ENCODE results near the gene SNX5.

SNX5 gene

DNA sequence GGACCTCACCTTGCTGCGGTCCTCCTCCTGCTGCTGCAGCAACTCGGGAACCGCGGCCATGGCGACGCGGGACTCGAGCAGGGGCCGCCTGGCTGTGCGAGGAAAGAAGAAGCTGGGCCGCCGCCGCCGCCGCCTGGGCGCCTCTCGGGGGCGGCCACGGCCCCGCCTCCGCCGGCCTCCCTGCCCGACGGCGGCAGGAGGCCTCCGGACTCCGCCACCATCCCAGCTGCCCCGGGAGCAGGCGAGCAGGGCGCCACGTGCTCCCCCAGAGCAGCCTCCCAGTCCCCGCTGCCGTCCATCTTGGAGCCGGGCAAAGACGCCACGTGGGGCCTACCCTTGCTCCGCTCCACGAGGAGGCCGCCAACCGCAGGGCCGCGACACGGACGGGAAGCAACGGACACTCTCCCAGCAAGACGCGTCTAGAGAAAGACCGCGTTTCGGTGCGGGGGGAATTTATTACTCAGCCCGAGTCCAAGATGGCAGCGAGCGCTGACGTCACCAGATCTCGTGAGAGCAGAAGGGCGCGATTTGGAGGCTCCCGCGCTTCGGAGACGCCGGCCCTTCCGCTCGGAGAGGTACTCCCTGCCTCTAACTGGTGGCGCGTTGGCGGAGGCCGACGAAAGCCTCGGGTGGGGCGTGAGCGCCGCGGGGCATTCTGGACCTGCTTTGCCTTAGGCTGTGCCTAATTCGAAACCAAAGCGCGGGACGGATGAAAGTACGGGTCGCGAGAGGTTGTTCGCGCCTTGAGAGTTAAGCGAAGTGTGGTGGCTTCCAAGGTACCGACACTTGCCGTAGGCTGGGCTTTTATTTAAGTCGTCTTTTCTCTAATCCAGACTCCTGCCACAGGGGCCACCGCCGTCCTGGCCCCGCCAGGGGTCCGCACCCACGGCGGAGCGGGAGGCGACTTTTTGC is at the start of gene SNX5, which contains the start of gene MGME1:
SNX5 (minus strand) TSS at position 429 of the 912 bp plus-strand sequence; CDS start at position 60, 369 bp downstream.
MGME1 (plus strand) TSS at position 653 of the 912 bp plus-strand sequence. CDS start 842 bp downstream, outside the sequence.
- DNase-seq (ENCODE audit: low read depth): peak; percentile 99

DNA sequence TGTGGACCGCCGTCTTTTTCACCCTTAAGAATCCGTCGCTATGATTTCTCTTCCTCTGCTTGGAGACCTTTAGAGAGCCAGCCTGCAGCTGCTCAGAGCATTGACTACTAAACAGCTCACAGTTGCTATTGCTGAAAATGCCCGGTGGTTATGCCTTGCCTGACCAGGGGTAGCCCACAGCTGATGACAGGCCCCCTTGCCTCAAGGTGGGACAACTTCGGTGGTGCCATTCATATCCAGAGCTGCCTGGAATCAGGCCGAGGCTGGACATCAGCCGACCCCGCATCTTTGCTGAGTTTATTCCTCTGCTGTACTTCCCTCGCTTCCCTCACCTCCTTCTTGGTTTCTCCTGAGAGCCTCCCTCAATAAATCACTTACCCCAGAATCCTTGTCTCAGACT is 49.5 kb upstream of the SNX5 start:
- no peak for DNase-seq (ENCODE audit: low read depth)

DNA sequence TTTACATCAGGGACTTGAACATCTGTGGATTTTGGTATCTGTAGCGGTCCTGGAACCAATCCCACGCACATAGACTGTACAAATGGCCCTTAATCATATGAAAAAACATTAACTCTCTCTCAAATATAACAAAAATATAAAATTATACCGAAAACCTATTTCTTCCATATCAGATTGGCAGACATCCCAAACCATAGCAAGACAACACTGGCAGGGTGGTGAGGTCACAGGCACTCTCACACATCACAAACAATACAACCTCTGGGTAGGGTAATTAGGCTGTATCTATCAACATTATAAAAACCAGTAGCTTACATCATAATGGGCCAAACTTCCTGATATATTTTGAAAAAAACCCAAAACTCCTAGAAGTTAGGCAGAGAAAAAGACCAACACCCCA is 48.2 kb upstream of the SNX5 start:
- DNase-seq (ENCODE audit: low read depth): no peak

DNA sequence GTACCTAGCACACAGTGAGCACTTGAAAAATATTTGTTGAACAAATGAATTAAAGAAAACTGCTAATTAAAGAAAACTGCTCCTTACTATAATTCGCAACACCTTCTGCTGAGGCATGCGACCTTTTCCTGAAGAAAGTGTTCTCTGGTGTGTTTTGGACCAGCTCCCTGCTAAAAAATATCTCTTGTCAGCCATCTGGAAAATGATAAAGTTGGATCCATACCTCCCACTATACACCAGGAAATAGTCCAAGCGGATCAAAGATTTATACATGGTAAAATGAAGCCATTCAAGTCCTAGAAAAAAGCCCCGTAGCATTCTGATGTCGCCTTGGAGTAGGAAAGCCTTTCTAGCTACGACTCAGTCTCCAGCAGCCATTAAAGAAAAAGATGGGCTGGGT is 45.8 kb upstream of the SNX5 start:
- no peak for DNase-seq (ENCODE audit: low read depth)

DNA sequence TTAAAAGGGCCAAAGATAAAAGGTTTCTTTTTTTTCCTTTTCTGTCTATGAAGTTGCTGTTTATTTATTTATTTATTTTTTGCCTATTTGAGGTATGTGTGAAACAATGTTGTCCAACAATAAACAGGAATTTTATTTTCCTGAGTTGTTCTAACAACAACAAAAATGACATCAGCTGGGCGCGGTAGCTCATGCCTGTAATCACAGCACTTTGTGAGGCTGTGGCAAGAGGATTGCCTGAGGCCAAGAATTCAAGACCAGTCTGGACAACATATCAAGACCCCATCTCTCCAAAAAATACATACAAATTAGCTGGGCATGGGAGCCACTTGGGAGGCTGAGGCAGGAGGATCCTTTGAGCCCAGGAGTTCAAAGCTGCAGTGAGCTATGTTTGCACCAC is 44.3 kb upstream of the SNX5 start:
- no peak for DNase-seq (ENCODE audit: low read depth)

DNA sequence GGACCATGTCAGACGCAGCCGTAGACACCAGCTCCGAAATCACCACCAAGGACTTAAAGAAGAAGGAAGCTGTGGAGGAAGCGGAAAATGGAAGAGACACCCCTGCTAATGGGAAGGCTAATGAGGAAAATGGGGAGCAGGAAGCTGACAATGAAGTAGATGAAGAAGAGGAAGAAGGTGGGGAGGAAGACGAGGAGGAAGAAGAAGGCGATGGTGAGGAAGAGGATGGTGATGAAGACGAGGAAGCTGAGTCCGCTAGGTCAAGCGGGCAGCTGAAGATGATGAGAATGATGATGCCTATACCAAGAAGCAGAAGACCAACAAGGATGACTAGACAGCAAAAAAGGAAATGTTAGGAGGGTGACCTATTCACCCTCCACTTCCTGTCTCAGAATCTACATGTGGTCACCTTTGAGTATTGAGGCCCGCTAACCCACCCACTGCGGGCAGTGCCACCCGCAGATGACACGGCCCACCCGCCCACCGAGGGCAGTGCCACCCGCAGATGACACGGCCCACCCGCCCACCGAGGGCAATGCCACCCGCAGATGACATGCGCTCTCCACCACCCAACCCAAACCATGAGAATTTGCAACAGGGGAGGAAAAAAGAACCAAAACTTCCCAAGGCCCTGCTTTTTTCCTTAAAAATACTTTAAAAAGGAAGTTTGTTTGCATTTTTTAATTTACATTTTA is 43.5 kb upstream of the SNX5 start:
- no peak for DNase-seq (ENCODE audit: low read depth)

DNA sequence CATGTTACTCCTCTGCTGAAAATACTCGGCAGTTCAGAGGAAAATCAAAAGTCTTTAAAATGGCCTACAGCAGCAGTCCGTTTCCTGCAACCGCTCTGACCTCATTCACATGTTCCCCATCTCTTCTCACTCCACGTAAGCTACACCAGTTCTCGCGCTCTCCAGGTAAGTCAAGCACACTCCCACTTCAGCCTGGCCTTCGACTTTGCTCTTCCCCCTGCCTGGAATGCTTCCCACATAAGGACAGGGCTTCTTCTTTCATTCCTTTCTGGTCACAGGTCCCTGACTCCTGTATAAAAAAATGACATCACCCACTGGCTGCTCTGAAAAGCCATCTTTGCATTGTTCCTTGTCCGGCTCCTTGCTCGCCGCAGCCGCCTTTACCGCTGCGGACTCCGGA is 42.9 kb upstream of the SNX5 start:
- DNase-seq (ENCODE audit: low read depth): no peak

DNA sequence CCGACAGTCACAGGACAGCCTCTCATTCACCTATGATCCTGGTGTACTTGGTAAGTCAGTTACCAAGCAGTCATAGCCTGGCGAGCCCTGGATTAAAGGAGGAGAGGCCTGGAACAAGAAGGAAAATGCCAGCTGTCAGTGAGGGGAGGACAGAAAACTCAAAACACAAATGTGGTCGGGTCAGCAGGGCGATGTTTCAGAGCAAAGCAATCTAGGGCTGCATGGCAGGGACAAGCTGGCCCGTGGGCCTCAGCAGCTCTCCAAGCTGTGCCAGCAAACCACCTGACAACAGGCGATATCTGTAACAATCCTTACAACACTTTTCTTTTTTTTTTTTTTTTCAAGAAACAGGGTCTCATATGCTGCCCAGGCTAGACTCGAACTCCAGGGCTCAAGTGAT is 40.5 kb upstream of the SNX5 start:
- DNase-seq (ENCODE audit: low read depth): no peak

DNA sequence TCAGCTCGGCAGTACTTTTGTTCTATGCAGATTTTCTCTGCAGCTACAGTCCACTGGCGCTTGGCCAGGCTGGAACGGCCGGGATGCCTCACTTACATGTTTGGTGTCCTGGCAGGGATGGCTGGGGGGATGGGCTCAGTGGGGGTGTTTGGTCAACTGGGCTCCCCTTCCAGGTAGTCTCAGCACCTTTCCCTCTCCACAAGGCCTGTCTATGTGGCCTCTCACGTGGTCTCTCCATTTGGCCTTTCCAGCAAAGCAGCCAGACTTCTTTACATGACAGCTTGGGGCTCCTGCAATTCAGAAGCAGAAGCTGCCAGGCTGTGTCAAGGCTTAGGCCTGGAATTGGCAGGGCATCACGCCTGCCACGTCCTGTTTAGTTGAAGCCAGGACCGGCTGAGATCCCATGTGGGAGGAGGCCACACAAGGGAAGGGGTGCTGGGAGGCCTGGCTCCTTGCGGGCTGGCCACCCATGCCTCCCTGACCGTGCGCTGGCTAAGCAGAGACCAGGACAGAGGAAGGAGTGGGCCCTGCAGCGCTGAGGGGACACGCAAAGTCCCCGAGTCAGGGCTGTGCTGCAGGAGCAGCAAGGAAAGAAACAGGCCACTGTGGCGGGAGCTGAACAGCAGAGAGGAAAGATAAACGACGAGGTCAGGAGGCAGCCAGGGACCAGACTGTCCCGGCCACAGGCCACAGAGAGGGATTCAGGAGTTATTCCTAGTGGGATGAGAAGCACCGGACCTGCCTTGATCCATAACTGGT is 39.1 kb upstream of the SNX5 start:
- DNase-seq (ENCODE audit: low read depth): no peak

DNA sequence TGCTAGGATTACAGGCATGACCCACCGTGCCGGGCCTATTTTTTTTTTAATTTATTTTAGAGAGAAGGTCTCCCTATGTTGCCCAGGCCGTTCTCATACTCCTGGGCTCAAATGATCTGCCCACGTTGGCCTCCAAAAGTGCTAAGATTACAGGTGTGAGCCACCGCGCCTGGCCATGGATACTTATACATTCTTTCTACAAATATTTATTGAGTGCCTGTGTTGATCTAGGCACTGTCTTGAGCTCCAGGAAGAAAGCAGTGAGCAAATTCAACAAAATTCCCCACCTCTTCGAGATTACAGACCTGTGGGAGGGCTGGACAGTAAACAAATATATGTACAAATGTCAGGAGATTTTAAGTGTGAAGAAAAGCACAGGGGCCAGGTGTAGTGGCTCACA is 38.1 kb upstream of the SNX5 start:
- DNase-seq (ENCODE audit: low read depth): no peak

DNA sequence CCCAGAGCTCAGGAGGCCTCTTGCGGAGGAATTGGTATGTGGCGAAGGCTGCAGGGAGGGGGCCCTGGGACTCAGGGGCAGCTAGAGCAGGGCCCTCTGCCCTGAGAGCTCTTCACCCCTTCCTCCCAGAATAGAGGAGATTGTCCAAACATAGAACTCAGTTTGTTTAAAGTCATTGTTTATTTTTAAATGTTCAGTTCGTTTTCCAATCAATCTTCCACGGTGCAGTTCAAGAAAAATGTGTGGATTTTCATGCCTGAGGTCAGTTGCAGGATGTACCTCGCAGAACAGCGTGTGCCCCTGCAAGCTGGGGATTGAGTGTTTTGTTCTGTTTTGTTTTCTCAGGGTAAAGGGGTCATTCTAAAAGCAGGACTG is 37.4 kb upstream of the SNX5 start:
- DNase-seq (ENCODE audit: low read depth): no peak

DNA sequence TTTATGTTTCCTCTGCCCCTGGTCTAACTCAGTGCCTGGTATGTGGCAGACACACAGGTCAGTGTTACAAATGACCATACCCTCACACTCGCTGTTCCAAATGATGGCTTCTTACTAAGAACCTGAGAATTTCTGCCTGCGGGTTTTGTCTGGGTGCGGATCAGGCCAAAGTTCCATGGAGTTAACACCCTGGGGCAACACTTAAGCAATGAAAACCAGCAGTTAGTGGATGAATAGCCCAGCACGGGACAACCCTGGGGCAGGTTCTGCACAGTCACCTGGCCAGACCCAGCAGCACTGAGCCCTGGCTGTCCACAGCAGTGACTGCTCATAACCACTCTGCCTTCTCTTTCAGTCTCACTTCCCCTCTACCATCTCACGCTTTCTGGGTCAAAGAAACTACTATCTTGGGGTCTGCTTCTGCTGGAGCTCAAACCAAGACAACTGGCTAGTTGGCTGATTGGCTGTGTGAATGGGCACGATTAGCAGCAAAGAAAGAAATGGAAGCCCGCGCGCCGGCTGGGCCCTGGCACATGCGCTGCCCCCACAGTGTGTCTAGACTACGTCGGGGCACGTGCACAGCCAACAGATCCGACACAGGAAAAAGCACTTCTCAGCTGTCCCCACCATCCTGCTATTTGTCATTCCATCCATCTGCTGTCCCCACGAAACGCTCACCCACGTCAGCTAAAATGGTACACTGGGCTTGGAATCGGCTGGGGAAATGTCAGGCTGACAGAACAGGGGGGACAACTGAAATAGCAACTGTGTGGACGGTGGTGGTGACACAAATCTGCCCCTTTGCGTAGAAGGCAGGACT is 36.8 kb upstream of the SNX5 start:
- no peak for DNase-seq (ENCODE audit: low read depth)

DNA sequence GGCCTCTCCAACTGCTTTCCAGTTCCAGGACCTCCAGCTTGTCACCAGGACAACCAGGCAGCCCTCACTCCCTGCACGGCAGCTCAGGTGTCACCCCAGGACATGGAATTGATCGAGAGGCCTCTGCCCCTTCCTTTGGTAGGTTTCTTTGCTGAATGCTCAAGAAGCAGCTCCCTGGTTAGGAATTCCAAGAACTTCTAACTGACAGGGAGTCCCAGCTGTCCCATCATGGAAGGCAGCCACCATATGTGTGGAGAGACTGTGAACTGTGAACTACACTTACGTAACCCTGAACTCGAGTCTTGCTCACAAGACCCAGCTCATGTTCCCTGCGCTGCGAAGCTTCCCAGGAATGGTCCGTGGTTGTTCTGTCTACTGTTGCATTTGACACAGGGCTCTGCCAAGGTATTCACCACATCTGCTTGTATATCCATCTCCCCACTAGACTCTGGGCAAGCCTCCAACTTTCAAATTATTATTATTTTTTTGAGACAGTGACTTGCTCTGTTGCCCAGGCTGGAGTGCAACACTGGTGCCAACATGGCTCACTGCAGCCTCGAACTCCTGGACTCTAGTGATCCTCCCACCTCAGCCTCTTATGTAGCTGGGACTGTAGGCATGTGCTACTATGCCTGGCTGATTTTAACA is 35.9 kb upstream of the SNX5 start:
- DNase-seq (ENCODE audit: low read depth): no peak

DNA sequence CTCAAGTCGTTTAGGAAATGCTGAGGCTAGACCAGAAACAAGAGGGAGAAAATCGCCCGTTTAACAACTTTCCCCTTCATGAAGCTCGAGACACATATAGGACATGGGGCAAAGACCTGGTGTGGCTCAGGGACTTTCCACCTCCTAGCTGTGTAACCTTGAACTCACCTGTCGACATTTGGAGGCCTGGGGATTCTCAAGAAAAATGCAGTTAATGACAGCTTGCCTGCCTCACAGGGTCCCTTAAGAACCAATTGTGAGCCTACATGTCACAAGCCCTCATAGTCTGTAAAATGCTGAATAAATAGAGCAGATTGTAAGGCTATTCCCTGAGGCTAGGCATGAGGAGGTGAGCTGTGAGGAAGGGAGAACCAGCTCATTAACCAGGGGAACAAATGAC is 35.3 kb upstream of the SNX5 start:
- no peak for DNase-seq (ENCODE audit: low read depth)

DNA sequence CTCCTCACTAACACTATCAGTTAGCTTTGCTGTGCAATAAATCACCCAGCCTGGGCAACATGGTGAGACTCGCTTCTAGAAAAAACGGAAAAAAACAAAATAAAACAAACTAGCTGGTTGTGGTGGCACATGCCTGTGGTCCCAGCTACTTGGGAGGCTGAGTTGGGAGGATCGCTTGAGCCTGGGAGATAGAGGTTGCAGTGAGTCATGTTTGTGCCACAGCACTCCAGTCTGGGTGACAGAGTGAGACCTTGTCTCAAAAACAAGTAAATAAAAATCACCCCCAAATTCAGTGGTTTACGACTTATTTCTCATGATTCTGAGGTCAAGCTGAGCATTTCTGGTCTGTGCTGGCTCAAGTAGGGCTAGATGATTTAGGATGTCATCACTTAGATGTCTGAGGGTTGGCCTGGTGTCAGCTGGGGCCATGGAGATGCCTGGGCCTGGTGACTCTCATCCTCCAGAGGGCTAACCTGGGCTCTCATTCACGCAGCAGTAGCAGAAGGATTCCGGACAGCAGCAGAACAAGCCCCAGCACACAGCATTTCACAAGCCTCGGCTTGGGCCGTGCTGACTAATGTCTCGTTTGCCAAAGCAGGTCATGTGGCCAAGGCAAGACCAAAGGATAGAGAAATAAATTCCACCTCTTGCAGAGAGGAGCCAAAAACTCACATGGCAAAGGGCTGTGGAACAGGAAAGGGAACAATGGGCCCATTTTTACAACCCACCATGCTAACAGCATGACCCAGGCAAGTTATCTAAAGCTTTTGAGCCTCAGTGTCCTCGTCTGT is 32.7 kb upstream of the SNX5 start:
- DNase-seq (ENCODE audit: low read depth): no peak

DNA sequence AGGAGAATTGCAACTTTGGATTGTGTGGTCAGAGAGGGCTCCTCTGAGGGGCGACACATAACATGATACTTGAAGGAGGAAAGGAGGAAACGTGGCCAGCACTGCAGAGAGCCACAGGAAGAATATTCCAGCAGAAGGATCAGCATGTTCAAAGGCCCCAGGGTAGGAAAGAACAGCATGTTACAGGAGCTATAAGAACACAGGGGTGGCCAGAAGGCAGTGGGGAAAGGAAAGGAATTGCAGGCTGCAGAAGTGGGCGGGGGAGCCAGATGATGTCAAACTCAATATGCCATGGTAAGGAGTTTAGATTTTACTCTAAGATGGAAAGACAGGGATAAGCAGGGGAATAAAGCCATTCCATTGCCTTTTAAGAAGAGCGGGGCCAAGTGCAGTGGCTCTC is 31.0 kb upstream of the SNX5 start:
- DNase-seq (ENCODE audit: low read depth): no peak

DNA sequence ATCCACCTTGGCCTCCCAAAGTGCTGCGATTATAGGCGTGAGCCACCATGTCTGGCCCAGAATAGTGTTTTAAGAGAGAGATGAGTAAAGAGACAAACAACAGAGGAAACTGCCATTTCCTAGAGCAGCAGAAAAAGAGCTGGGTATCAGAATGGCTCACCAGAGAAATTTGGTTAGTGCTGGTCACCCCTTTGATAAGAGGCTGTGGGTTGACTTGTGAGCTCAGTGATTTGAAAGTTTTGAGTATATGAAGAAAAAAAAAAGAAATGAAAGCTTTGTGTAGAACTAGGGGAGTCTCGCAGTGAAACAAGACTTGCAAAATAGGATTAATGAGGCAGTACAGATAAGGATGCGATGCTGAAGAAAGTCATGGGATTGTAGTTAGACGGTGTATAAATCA is 29.9 kb upstream of the SNX5 start:
- DNase-seq (ENCODE audit: low read depth): no peak

DNA sequence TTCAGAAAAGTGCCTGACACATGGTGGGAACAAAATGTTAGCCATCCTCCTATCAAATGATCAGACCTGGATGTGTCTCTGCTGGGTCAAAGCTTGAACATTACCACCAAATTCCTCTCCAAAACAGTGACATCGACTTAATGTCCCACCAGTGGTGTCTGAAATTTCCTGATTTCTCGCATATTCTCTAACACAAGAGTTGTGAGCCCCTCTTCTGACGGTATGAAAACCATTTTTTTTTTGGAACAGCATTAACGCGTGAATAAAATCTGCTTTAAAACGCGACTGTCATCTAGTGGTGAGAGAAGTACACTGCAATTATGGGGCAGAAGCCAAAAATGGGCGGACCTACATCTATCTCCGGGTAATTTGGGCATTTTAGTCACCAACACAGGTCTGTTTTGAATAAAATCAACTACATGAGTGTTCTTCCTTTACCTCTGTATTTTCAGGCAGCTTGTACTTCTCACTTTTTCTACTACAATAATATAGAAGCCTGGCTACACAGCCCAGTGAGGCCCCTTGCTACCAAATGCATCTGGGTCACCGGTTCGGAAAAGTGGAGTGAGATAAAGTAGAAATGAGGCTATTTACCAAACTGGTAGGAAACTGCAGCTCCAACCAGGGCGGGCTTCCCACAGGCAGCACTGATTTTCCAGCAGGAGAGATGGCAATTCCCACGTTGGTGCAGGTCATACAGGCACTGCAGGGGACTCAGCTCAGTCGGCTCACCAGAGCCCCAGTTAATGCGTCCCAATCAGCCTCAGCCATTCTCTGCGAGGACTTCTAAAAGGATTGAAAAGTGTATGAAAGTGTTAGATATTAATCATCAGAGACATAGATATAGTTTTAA is 27.6 kb upstream of the SNX5 start:
- peak; percentile 44 for DNase-seq (ENCODE audit: low read depth)

DNA sequence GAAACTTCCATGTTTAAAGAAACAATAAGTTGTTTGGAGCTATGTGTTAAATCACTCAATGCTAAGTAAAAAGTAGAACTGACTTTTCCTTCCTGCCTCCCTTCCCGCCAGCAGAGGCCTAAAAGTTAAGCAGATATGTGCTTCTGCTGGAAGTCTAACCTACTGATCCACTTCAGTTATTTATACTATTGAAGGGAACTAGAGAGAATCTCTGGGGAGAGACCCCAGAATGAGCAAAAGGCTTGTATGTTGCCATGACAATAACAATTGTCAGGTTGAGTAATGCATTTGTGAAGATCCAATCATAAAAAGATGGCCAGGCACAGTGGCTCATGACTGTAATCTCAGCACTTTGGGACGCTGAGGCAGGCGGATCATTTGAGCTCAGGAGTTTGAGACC is 25.0 kb upstream of the SNX5 start:
- DNase-seq (ENCODE audit: low read depth): no peak

All from activated T-cell treated with anti-CD3 and anti-CD28 coated beads for 24 hours (primary cell).